Natural killer cell (primary cell): ENCODE measurements around the gene CHRNE. TPM values are rescaled to one million over a fixed set of nuclear protein-coding genes. Genes with fewer than 3 reads are reported as not detected.

Experiments used
- ATAC-seq, 3 donors: fragments of 150-1000 bp in 2 of 3; fragments of 200-7000 bp in 1 of 3; cut with Tn5 transposase; 1 replicate in 1 of 3; 2 replicates in 2 of 3; pipeline ENCODE4 v1.10.0; 2021; ENCODE audit warnings: mild to moderate bottlenecking in 2 of 3, moderate library complexity in 2 of 3
- DNase-seq, 2 donors: peaks; one replicate each; pipeline versions ENCODE4 v3.0.0 to v3.0.0-alpha.2; 2013 to 2021; ENCODE audit warnings: mixed read lengths in 1 of 2
- H3K27ac ChIP-seq: one replicate; pipeline ENCODE4 v1.5.1; 2013; ENCODE audit warnings: mild to moderate bottlenecking, low read length
- H3K27me3 ChIP-seq: one replicate; pipeline ENCODE4 v1.6.1; 2013; ENCODE audit warnings: low read length; ENCODE audit not compliant: control insufficient read depth, insufficient read depth
- H3K36me3 ChIP-seq: one replicate; pipeline ENCODE4 v1.6.1; 2013; ENCODE audit warnings: low read length; ENCODE audit not compliant: control insufficient read depth, insufficient read depth
- H3K4me1 ChIP-seq: one replicate; pipeline ENCODE4 v1.6.1; 2013; ENCODE audit warnings: low read length; ENCODE audit not compliant: control insufficient read depth, insufficient read depth
- H3K4me3 ChIP-seq: one replicate; pipeline ENCODE4 v1.5.1; 2013; ENCODE audit warnings: low read length
- H3K9me3 ChIP-seq: one replicate; pipeline ENCODE4 v1.6.1; 2013; ENCODE audit warnings: low read length; ENCODE audit not compliant: control insufficient read depth, insufficient read depth
- H3K27ac Mint-ChIP-seq, 2 donors: one replicate each; pipeline ENCODE4 v1.8.0; 2022; ENCODE audit warnings: mild to moderate bottlenecking in 2 of 2, mixed read lengths in 2 of 2, moderate library complexity in 1 of 2
- H3K27me3 Mint-ChIP-seq, 2 donors: one replicate each; pipeline ENCODE4 v1.8.0; 2022; ENCODE audit warnings: low read depth in 2 of 2, mixed read lengths in 2 of 2
- H3K36me3 Mint-ChIP-seq: one replicate; pipeline ENCODE4 v1.8.0; 2022; ENCODE audit warnings: mixed read lengths
- H3K4me1 Mint-ChIP-seq, 2 donors: one replicate each; pipeline ENCODE4 v1.8.0; 2022; ENCODE audit warnings: mixed read lengths in 2 of 2
- H3K4me3 Mint-ChIP-seq: one replicate; pipeline ENCODE4 v1.8.0; 2022; ENCODE audit warnings: mild to moderate bottlenecking, moderate library complexity, mixed read lengths
- H3K9me3 Mint-ChIP-seq, 2 donors: one replicate each; pipeline ENCODE4 v1.8.0; 2022; ENCODE audit warnings: mixed read lengths in 2 of 2
- CTCF ChIP-seq: fragments of 200-600 bp; IDR thresholded peaks from one replicate; pipeline ENCODE4 v1.8.0; 2022; ENCODE audit warnings: antibody characterized with exemption
- WGBS: methylation state at CpG from one replicate; pipeline ENCODE4 v1.1.7; 2013; ENCODE audit warnings: missing lambda C conversion rate; ENCODE audit not compliant: insufficient coverage; 5-methylcytosine and 5-hydroxymethylcytosine counted together
- intact Hi-C: fragments of 100-400 bp; cut with micrococcal nuclease; formaldehyde crosslinking; loops from one replicate; pipeline ENCODE4 v1.14.2; 2022
- total RNA-seq, 4 donors: library from RNA; stranded (reverse); fragments of 120-200 nt in 1 of 4; gene quantifications; one replicate each; pipeline versions ENCODE4 v1.2.3 to v1.2.4, GENCODE V29; 2013 to 2022

The CHRNE gene
- total RNA-seq, 3 donors from 2014 or later (not counting 1 experiment from before 2014, with no cell fraction given): 11.8 to 17.9 (median 11.8) TPM

DNA sequence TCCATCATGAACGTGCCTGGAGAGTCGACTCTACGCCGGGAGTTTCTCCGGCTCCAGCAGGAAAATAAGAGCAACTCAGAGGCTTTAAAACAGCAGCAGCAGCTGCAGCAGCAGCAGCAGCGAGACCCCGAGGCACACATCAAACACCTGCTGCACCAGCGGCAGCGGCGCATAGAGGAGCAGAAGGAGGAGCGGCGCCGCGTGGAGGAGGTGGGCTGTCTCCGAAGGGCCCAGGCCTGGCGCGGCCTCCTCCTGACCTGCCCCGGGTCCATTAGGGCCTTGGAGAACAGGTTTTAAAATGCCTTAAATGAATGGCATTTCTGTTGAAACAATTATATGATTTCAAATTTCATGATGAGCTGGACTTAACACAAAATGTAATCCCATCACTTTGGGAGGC lies 15.3 kb downstream of the CHRNE start:
- ATAC-seq (no peak), DNase-seq (no peak)
- Histone ChIP-seq H3K9me3 (no peaks in the 10 kb centered on the region), H3K27me3 (no peaks in the 10 kb centered on the region), H3K4me1 (no peaks in the 10 kb centered on the region), H3K27ac (no peak overlapping the region), H3K36me3 (peaks cover 62% of the 10 kb centered on the region), H3K4me3 (no peak overlapping the region)
- WGBS: 96% methylated on average over 18 of the region's 18 CpGs
- no peak for TF ChIP-seq CTCF
- Mint-ChIP-seq H3K4me1 (peaks cover 0 to 5% of the 10 kb centered on the region in 2 donors), H3K27ac (peak overlapping the region in 1 of 2 donors; percentile 10), H3K36me3 (no peaks in the 10 kb centered on the region), H3K9me3 (no peaks in the 10 kb centered on the region), H3K27me3 (no peaks in the 10 kb centered on the region), H3K4me3 (no peak overlapping the region)
- intact Hi-C loops: loop anchor here (5.0 kb wide), 1 partner anchor 320 kb away; no protein-coding TSS in a partner anchor

DNA sequence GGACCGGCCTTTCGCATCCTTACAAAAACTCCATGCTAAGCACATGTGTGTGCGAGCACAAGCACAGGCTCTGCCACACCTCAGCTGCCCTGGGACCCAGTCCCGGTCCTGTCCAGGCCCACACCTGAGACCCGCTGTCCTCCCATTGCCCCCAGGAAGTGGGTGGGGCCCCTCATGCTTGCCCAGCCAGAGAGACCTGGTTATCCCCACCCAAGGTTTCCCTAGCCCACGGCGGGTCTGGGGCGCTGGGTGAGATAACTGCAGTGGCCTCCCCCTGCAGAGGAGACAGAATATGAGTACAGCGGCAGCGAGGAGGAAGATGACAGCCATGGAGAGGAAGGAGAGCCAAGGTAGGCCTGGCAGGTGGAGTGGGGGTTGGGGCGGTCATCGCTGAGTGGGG lies 16.1 kb downstream of the CHRNE start:
- Histone ChIP-seq H3K4me3 (no peak overlapping the region), H3K36me3 (peaks cover 58% of the 10 kb centered on the region), H3K4me1 (no peaks in the 10 kb centered on the region), H3K27ac (no peak overlapping the region), H3K9me3 (no peaks in the 10 kb centered on the region), H3K27me3 (no peaks in the 10 kb centered on the region)
- no peak for ATAC-seq
- intact Hi-C loops: loop anchor here (5.0 kb wide), 1 partner anchor 320 kb away; no protein-coding TSS in a partner anchor
- 94% methylated on average over 12 of the region's 12 CpGs for WGBS
- Mint-ChIP-seq H3K9me3 (no peaks in the 10 kb centered on the region), H3K27me3 (no peaks in the 10 kb centered on the region), H3K36me3 (no peaks in the 10 kb centered on the region), H3K27ac (peak overlapping the region in 1 of 2 donors; percentile 10), H3K4me1 (peaks cover 0 to 12% of the 10 kb centered on the region in 2 donors), H3K4me3 (no peak overlapping the region)
- no peak for DNase-seq
- no peak for TF ChIP-seq CTCF

GRCh38 chr17:4884489-4884888 lies 18.4 kb downstream of the CHRNE start:
- no peaks in the 10 kb centered on the region for H3K9me3 Mint-ChIP-seq
- H3K27me3 Mint-ChIP-seq: no peaks in the 10 kb centered on the region
- WGBS: 100% methylated on average over 4 of the region's 4 CpGs
- H3K4me1 Mint-ChIP-seq: peaks cover 0 to 15% of the 10 kb centered on the region in 2 donors
- intact Hi-C loops: no loop called here
- H3K36me3 Mint-ChIP-seq: no peaks in the 10 kb centered on the region
- H3K36me3 ChIP-seq: peaks cover 40% of the 10 kb centered on the region
- no peaks in the 10 kb centered on the region for H3K4me1 ChIP-seq
- no peak for ATAC-seq
- no peak for TF ChIP-seq CTCF
- no peak for DNase-seq
- H3K9me3 ChIP-seq: no peaks in the 10 kb centered on the region
- H3K4me3 Mint-ChIP-seq: no peak overlapping the region
- no peaks in the 10 kb centered on the region for H3K27me3 ChIP-seq
- H3K27ac Mint-ChIP-seq: no peak overlapping the region
- H3K4me3 ChIP-seq: no peak overlapping the region
- H3K27ac ChIP-seq: no peak overlapping the region
